Thoracic aorta (tissue), 2 donors: ENCODE results near the gene EEF1AKMT3. TPM values are rescaled to one million over a fixed set of nuclear protein-coding genes. Genes with fewer than 3 reads are reported as not detected.
A peak's percentile ranks its signal among the peaks of the same experiment; 100 is the strongest.

ENCODE experiments used
- ATAC-seq: fragments of 150-250 bp; one replicate; pipeline ENCODE4 v1.8.0; 2017; ENCODE audit warnings: low read depth; ENCODE audit not compliant: insufficient number of reproducible peaks, low FRiP score
- DNase-seq: peaks from one replicate; pipeline ENCODE4 v3.0.0-alpha.2; 2020; ENCODE audit warnings: low spot score
- H3K27ac ChIP-seq, 2 donors: fragments of 200-600 bp; sonication (generic); 1 replicate in 1 of 2; 2 replicates in 1 of 2; pipeline ENCODE4 v1.5.1; 2016; ENCODE audit warnings: mild to moderate bottlenecking in 2 of 2, moderate library complexity in 2 of 2
- H3K27me3 ChIP-seq: fragments of 200-600 bp; sonication (generic); replicated peaks from 2 replicates; pipeline ENCODE4 v1.6.0; 2016; ENCODE audit warnings: mild to moderate bottlenecking; ENCODE audit not compliant: insufficient read depth
- H3K36me3 ChIP-seq: fragments of 200-600 bp; sonication (generic); one replicate; pipeline ENCODE4 v1.5.1; 2016
- H3K4me1 ChIP-seq, 2 donors: fragments of 200-600 bp; sonication (generic); 1 replicate in 1 of 2; 2 replicates in 1 of 2; pipeline versions ENCODE4 v1.5.1 to v1.6.0; 2016; ENCODE audit warnings: low read depth in 2 of 2, mild to moderate bottlenecking in 1 of 2; ENCODE audit not compliant: control insufficient read depth in 1 of 2
- H3K4me3 ChIP-seq: fragments of 200-600 bp; sonication (generic); 2 replicates; pipeline ENCODE4 v1.5.1; 2016; ENCODE audit warnings: mild to moderate bottlenecking
- H3K9me3 ChIP-seq: fragments of 200-600 bp; sonication (generic); 2 replicates; pipeline ENCODE4 v1.5.1; 2016
- CTCF ChIP-seq: fragments of 200-600 bp; sonication (generic); IDR thresholded peaks from one replicate; pipeline ENCODE4 v1.5.1; 2019; ENCODE audit warnings: antibody characterized with exemption
- total RNA-seq, 2 donors: library from RNA; depleted of rRNA; stranded (reverse); fragments of >200 nt; gene quantifications; one replicate each; pipeline versions ENCODE4 v1.1.0 to v1.2.3, GENCODE V29; 2016

Gene EEF1AKMT3
- total RNA-seq, 2 donors from 2014 or later: 7.0 to 9.7 TPM

GRCh38 chr12:57821474-57822214, 49.2 kb downstream of the EEF1AKMT3 start:
- H3K27ac ChIP-seq: peak overlapping the region in 1 of 2 donors; percentile 15
- H3K27me3 ChIP-seq: no peaks in the 10 kb centered on the region
- H3K4me3 ChIP-seq: no peak overlapping the region
- DNase-seq: no peak
- H3K4me1 ChIP-seq: peaks cover 6 to 27% of the 10 kb centered on the region in 2 donors
- no peak for TF ChIP-seq CTCF
- H3K9me3 ChIP-seq: no peaks in the 10 kb centered on the region
- peaks cover 70% of the 10 kb centered on the region for H3K36me3 ChIP-seq
- no peak for ATAC-seq

GRCh38 chr12:57822392-57823130, 50.1 kb downstream of the EEF1AKMT3 start:
- Histone ChIP-seq H3K4me3 (no peak overlapping the region), H3K36me3 (peaks cover 79% of the 10 kb centered on the region), H3K27ac (peak overlapping the region in 1 of 2 donors; percentile 14), H3K4me1 (peaks cover 0 to 27% of the 10 kb centered on the region in 2 donors), H3K9me3 (no peaks in the 10 kb centered on the region), H3K27me3 (no peaks in the 10 kb centered on the region)
- no peak for TF ChIP-seq CTCF
- DNase-seq (no peak), ATAC-seq (no peak)

GRCh38 chr12:57823131-57823907, 50.9 kb downstream of the EEF1AKMT3 start:
- Histone ChIP-seq H3K36me3 (peaks cover 86% of the 10 kb centered on the region), H3K27ac (peak overlapping the region in 1 of 2 donors; percentile 14), H3K27me3 (no peaks in the 10 kb centered on the region), H3K9me3 (no peaks in the 10 kb centered on the region), H3K4me1 (peaks cover 0 to 24% of the 10 kb centered on the region in 2 donors), H3K4me3 (no peak overlapping the region)
- DNase-seq (no peak), ATAC-seq (no peak)
- no peak for TF ChIP-seq CTCF

- Histone ChIP-seq H3K27ac (peak overlapping the region in 1 of 2 donors; percentile 14), H3K4me3 (no peak overlapping the region), H3K36me3 (peaks cover 86% of the 10 kb centered on the region), H3K9me3 (no peaks in the 10 kb centered on the region), H3K4me1 (peaks cover 7 to 32% of the 10 kb centered on the region in 2 donors), H3K27me3 (no peaks in the 10 kb centered on the region)
- no peak for TF ChIP-seq CTCF
- ATAC-seq: no peak
- DNase-seq: no peak
Observed at GRCh38 chr12:57823908-57824640, 51.7 kb downstream of the EEF1AKMT3 start.
